GM19324 (cell line): Measurements from ENCODE around the gene PERP.

ENCODE experiments used
- ATAC-seq: cut with Tn5 transposase; IDR thresholded peaks from one replicate; pipeline ENCODE4 v1.9.1; 2021; ENCODE audit warnings: mild to moderate bottlenecking, moderate library complexity; ENCODE audit not compliant: unreplicated experiment, low FRiP score

PERP gene

GRCh38 chr6:138063726-138064125 is 43.5 kb downstream of the PERP start:
- no peak for ATAC-seq

DNA sequence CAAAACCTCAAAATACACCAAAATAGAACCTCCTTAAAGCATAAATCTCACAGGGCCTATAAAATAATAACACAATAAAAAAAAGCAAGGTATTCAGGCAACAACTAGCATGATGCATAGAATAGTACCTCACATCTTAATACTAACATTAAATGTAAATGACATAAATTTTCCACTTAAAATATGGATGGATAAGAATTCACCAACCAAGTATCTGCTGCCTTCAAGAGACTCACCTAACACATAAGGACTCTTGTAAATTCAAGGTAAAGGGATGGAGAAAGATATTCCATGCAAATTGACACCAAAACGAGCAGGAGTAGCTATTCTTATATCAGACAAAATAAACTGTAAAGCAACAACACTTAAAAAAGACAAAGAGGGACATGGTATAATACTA is 52.2 kb downstream of the PERP start:
- ATAC-seq = no peak

DNA sequence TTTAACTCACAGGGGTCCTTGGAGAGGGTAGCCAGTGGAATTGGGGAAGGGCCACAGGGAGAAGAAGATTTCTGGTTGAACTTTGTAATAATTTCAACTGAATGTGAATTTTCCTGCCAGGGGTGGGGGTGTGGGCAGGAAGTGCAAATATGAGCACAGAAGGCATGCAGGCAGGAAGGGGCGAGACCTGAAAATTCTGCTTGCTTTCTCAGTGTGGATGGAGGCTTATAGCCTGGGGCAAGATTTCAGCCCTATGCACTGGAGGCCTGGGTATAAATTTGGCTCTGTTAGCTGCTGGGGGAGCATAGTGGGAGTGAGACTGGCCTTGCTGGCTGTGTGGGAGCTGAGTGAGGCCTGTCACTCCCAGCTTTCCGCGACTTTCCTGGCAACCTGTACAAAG is 54.4 kb downstream of the PERP start:
- ATAC-seq = no peak

DNA sequence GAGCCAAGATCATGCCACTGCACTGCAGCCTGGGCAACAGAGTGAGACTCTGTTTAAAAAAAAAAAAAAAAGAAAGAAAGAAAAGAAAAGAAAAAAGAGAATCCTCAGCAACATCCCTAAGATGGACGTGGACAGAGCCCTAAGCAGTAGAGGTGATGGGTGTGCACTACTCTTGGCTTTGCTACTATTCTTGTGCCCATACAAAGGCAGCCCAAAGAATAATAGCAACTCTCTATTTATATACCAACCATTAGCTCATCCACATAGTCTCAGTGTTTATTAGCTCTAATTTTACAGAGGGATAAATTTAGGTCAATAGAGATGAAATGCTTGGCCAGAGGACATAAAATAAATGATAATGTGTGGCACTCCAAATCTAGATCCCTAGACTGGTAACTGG is 62.2 kb downstream of the PERP start:
- ATAC-seq = no peak

GRCh38 chr6:138044458-138044857 is 62.8 kb downstream of the PERP start:
- no peak for ATAC-seq
